ENCODE measurements around the gene BCLAF1. TPM values are rescaled to one million over a fixed set of nuclear protein-coding genes. Genes with fewer than 3 reads are reported as not detected.

The BCLAF1 gene
- total and polyA plus RNA-seq, 9 of the 15 experiments (the other 6 are each of a cell fraction or from before 2014, with no cell fraction given) = 65.4 to 286 (median 165) TPM

- TF ChIP-seq TAF7 (tag; IDR thresholded peaks at IDR 0.05) (0 out of 2 replicates have a peak, but pooled peaks have one; percentile 43), ELF4 (CRISPR knock-in tag; IDR thresholded peaks at IDR 0.05) (peak; percentile 100), ZNF395 (CRISPR knock-in tag; IDR thresholded peaks at IDR 0.05) (no peak), ZNF41 (CRISPR knock-in tag; conservative IDR thresholded peaks at IDR 0.05) (peak; percentile 64; the same call in 1 of the 2 replicates), PCBP1 (IDR thresholded peaks at IDR 0.05; ENCODE audit: low read depth, low read length, poor library complexity, severe bottlenecking) (no peak), RHOXF2B (CRISPR knock-in tag; conservative IDR thresholded peaks at IDR 0.05) (0 out of 2 replicates have a peak, but pooled peaks have one; percentile 51), EP400 (IDR thresholded peaks at IDR 0.05) (peak; percentile 98), ZBED1 (IDR thresholded peaks at IDR 0.05) (peak; percentile 74), NCOA1 (IDR thresholded peaks at IDR 0.05; ENCODE audit: low read depth) (peak; percentile 43; the same call in 1 of the 2 replicates), MGA (IDR thresholded peaks at IDR 0.05) (no peak), NFRKB (IDR thresholded peaks at IDR 0.05; ENCODE audit: low read depth) (peak; percentile 54; the same call in 1 of the 2 replicates), SMAD4 (CRISPR knock-in tag; conservative IDR thresholded peaks at IDR 0.05) (0 out of 2 replicates have a peak, but pooled peaks have one; percentile 46), ZNF584 (CRISPR knock-in tag; IDR thresholded peaks at IDR 0.05; ENCODE audit: low read depth) (no peak), PTBP1 (IDR thresholded peaks at IDR 0.05; ENCODE audit: low read depth, low read length) (0 out of 2 replicates have a peak, but pooled peaks have one; percentile 31)
- TF ChIP-seq, protein P1, sequence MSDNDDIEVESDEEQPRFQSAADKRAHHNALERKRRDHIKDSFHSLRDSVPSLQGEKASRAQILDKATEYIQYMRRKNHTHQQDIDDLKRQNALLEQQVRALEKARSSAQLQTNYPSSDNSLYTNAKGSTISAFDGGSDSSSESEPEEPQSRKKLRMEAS (CRISPR knock-in tag; IDR thresholded peaks at IDR 0.05) = peak; percentile 85
Measured at GRCh38 chr6:136249811-136250685, 39.6 kb downstream of the BCLAF1 start, which contains the start of gene MTFR2 (continued).
